Measurements from ENCODE around the gene ERP44.

DNA sequence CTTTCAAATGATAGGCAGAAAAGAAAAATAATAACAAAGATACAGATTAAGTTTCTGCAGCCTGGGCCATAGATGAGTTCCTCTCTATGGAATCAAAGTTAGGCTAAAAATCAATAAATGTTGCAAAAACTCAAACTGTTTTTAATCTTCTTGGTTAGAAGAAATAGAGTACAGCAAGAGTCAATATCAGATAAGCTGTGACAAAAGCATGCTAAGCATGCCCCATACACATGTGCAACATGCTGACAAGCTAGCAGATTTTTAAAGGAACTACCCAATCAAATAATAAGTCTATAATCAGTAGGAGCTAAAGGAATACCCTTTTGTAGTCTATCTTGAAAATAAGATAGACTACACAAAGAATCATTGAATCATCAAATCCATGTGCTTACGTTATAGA is 6.7 kb downstream of the ERP44 start:
- TF ChIP-seq CTCF (IDR thresholded peaks at IDR 0.05) (no peak), POLR2A (IDR thresholded peaks at IDR 0.05) (no peak), EP300 (IDR thresholded peaks at IDR 0.05) (no peak), POLR2AphosphoS5 (IDR thresholded peaks at IDR 0.05) (no peak)
